ENCODE data around the gene FCHSD1.

DNA sequence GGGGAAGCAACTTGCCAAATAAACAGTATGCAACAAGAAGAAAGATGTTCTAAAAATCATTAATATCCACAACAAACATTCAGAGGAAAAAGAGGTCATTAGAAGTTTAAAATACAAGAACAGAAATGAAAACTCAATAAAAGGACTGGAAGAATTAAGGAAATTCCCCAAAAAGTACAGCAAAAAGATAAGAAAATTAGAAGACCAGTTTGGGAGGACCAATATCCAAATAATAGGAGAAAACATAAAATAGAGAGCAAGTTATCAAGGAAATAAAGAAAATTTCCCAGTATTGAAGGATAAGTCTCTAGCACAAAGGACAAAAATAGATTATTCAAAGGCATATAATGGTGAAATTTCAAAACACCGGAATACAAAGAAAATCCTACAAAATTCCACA is 54.4 kb downstream of the FCHSD1 start:
- TF ChIP-seq CTCF (IDR thresholded peaks at IDR 0.05; ENCODE audit: insufficient read depth, low read depth, low read length), result no peak
- no peak for TF ChIP-seq EZH2 (IDR thresholded peaks at IDR 0.05; ENCODE audit: insufficient read depth, low read length)
